Measurements from ENCODE around the gene TDRD3.

Gene TDRD3

GRCh38 chr13:60509601-60510386 lies 112.8 kb downstream of the TDRD3 start:
- no peak for TF ChIP-seq CTCF (IDR thresholded peaks at IDR 0.05; ENCODE audit: control insufficient read depth, insufficient read depth, low read depth, low read length, missing control alignments)
- H3K4me3 ChIP-seq (ENCODE audit: control insufficient read depth, low read depth, low read length), result no peak overlapping the region
- no peak for DNase-seq (ENCODE audit: low read depth)

DNA sequence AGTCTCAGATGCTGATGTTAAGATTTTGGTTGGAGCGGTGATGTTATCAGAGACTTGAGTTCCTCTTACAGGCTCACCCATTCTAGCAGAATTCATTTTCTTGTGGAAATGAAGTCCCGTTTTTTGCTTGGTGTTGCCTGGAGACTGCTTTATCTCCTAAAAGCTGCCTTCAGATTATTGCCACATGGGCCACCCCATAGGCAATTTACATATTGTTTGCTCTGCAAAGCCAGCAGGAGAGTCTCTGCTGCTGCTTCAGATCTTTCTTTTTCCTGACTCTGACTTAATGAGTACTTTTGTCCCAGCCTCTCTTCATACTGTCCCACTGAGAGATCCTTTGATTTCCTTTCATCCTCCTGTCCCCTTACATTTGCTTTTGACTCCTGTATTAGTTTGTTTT lies 114.6 kb downstream of the TDRD3 start:
- H3K4me3 ChIP-seq (ENCODE audit: control insufficient read depth, low read depth, low read length), result no peak overlapping the region
- DNase-seq (ENCODE audit: low read depth), result no peak
- no peak for TF ChIP-seq CTCF (IDR thresholded peaks at IDR 0.05; ENCODE audit: control insufficient read depth, insufficient read depth, low read depth, low read length, missing control alignments)

GRCh38 chr13:60514891-60515290 lies 117.9 kb downstream of the TDRD3 start:
- no peak for TF ChIP-seq CTCF (IDR thresholded peaks at IDR 0.05; ENCODE audit: control insufficient read depth, insufficient read depth, low read depth, low read length, missing control alignments)
- H3K4me3 ChIP-seq (ENCODE audit: control insufficient read depth, low read depth, low read length), result no peak overlapping the region
- no peak for DNase-seq (ENCODE audit: low read depth)

DNA sequence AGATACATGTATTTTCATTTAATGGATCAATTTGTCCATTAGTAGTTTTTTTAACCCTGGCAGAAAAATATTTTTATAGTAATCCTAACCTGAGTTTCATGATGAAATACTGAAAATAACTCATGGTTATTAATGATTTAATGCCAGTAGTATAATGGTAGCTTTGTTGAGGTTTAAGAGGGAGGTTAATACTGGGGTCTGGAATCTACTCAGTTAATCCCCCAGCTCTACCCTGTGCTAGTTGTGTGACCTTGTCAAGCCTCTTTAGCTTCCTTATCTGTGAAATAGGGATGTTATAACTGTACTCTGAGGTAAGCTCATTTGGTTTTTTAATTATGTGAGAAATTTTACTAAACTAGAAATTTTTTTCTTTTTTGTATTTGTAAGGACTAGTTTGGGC lies 122.5 kb downstream of the TDRD3 start:
- TF ChIP-seq CTCF (IDR thresholded peaks at IDR 0.05; ENCODE audit: control insufficient read depth, insufficient read depth, low read depth, low read length, missing control alignments), result no peak
- no peak for DNase-seq (ENCODE audit: low read depth)
- no peak overlapping the region for H3K4me3 ChIP-seq (ENCODE audit: control insufficient read depth, low read depth, low read length)

- no peak overlapping the region for H3K4me3 ChIP-seq (ENCODE audit: control insufficient read depth, low read depth, low read length)
- no peak for TF ChIP-seq CTCF (IDR thresholded peaks at IDR 0.05; ENCODE audit: control insufficient read depth, insufficient read depth, low read depth, low read length, missing control alignments)
- DNase-seq (ENCODE audit: low read depth), result no peak
These were observed 124.0 kb downstream of the TDRD3 start for GRCh38 chr13:60520902-60521569.

GRCh38 chr13:60538566-60538965 lies 141.5 kb downstream of the TDRD3 start:
- DNase-seq (ENCODE audit: low read depth), result peak; percentile 17
- no peak for TF ChIP-seq CTCF (IDR thresholded peaks at IDR 0.05; ENCODE audit: control insufficient read depth, insufficient read depth, low read depth, low read length, missing control alignments)
- no peak overlapping the region for H3K4me3 ChIP-seq (ENCODE audit: control insufficient read depth, low read depth, low read length)

Measured in AG09309 (cell line).